PC-9 (cell line): ENCODE data around the gene HSPA9. TPM values are rescaled to one million over a fixed set of nuclear protein-coding genes. Genes with fewer than 3 reads are reported as not detected.
A peak's percentile ranks its signal among the peaks of the same experiment; 100 is the strongest.

Source experiments
- BruUV-seq: library from RNA; stranded (reverse); fragments of 400-500 nt; replicated peaks from 2 replicates; lab custom pipeline; 2021; lab: Mats Ljungman, UMichigan
- CTCF ChIA-PET: fragments of 300-600 bp; sonication (Branson Sonifier 250); formaldehyde crosslinking; loops from one replicate; lab custom pipeline; 2022; ENCODE audit warnings: antibody characterized with exemption; lab: Charles Lee
- POLR2A ChIA-PET: fragments of 300-600 bp; sonication (Branson Sonifier 250); formaldehyde crosslinking; loops from one replicate; lab custom pipeline; 2022; ENCODE audit warnings: antibody characterized with exemption; ENCODE audit not compliant: unreplicated experiment; lab: Charles Lee
- DNase-seq, 2 experiments: peaks; one replicate each; pipeline versions ENCODE4 v3.0.0 to v3.0.0-alpha.2; 2015 to 2022; ENCODE audit warnings: mixed read lengths in 1 of 2
- H2AFZ ChIP-seq: fragments of 200-600 bp; sonication (generic); 2 replicates; pipeline ENCODE4 v1.8.1; 2017; ENCODE audit warnings: antibody characterized with exemption
- H3F3A ChIP-seq: fragments of 200-600 bp; sonication (generic); 2 replicates; pipeline ENCODE4 v1.8.1; 2017; ENCODE audit warnings: antibody characterized with exemption, mild to moderate bottlenecking, low read depth; ENCODE audit not compliant: insufficient read depth
- H3K27ac ChIP-seq: fragments of 200-600 bp; sonication (generic); 2 replicates; pipeline ENCODE4 v1.6.1; 2016; ENCODE audit warnings: mixed run types
- H3K27me3 ChIP-seq: fragments of 200-600 bp; sonication (generic); 2 replicates; pipeline ENCODE4 v1.6.1; 2016; ENCODE audit warnings: low read depth, mixed run types; ENCODE audit not compliant: insufficient read depth
- H3K36me3 ChIP-seq: fragments of 200-600 bp; sonication (generic); 2 replicates; pipeline ENCODE4 v1.6.1; 2016; ENCODE audit warnings: low read depth, mixed run types
- H3K4me1 ChIP-seq: fragments of 200-600 bp; sonication (generic); replicated peaks from 2 replicates; pipeline ENCODE4 v1.6.1; 2016; ENCODE audit warnings: mixed run types; ENCODE audit not compliant: insufficient read depth
- H3K4me2 ChIP-seq: fragments of 200-600 bp; sonication (generic); 2 replicates; pipeline ENCODE4 v1.6.1; 2017; ENCODE audit warnings: mixed run types
- H3K4me3 ChIP-seq: fragments of 200-600 bp; sonication (generic); 2 replicates; pipeline ENCODE4 v1.6.1; 2016; ENCODE audit warnings: mixed run types
- H3K79me2 ChIP-seq: fragments of 200-600 bp; sonication (generic); 2 replicates; pipeline ENCODE4 v1.6.1; 2017; ENCODE audit warnings: low read depth, mixed run types
- H3K9me2 ChIP-seq: fragments of 200-600 bp; sonication (generic); 2 replicates; pipeline ENCODE4 v1.8.1; 2017; ENCODE audit warnings: mild to moderate bottlenecking; ENCODE audit not compliant: insufficient read depth
- H3K9me3 ChIP-seq: fragments of 200-600 bp; sonication (generic); 2 replicates; pipeline ENCODE4 v1.8.1; 2016; ENCODE audit warnings: low read depth; ENCODE audit not compliant: insufficient read depth
- H4K20me1 ChIP-seq: fragments of 200-600 bp; sonication (generic); 2 replicates; pipeline ENCODE4 v1.8.1; 2017; ENCODE audit not compliant: insufficient read depth
- EZH2 ChIP-seq: fragments of 200-600 bp; sonication (generic); IDR thresholded peaks from 2 replicates; pipeline ENCODE4 v1.8.0; 2017; ENCODE audit warnings: antibody characterized with exemption, low read depth
- intact Hi-C: fragments of 100-400 bp; cut with micrococcal nuclease; formaldehyde crosslinking; loops from one replicate; pipeline ENCODE4 v1.10.0; 2022; ENCODE audit not compliant: unreplicated experiment
- total RNA-seq: library from RNA; stranded (reverse); gene quantifications from 2 replicates; pipeline ENCODE4 v1.2.3, GENCODE V29; 2021
- TF ChIP-seq, protein P1 (sequence below): fragments of 200-600 bp; sonication (generic); conservative IDR thresholded peaks from 2 replicates; pipeline ENCODE4 v1.6.1; 2017; ENCODE audit warnings: mixed run types, antibody characterized with exemption, mild to moderate bottlenecking, moderate library complexity

Gene HSPA9
- total RNA-seq, 1 experiment from 2014 or later = 256 TPM

DNA sequence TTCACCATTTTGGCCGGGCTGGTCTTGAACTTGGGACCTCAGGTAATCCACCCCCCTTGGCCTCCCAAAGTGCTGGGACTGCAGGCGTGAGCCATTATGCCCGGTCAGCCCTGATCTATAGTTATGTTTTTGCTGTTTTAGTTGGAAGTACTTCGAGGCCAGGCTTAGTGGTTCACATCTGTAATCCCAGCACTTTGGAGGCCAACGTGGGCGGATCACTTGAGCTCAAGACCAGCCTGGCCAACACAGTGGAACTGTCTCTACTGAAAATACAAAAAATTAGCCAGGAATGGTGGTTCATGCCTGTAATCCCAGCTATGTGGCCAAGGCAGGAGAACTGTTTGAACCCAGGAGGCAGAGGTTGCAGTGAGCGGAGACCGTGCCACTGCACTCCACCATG, 2.0 kb downstream of the HSPA9 start:
- H3K4me2 ChIP-seq = peak overlapping the region; percentile 93
- H3F3A ChIP-seq = peaks cover 35% of the 10 kb centered on the region
- H3K79me2 ChIP-seq = peaks cover 66% of the 10 kb centered on the region
- no peaks in the 10 kb centered on the region for H3K9me2 ChIP-seq
- ChIA-PET CTCF (interaction anchor here (0.6 kb wide), 1 partner anchor 691 kb away, joined by 3 read pairs; no protein-coding TSS in a partner anchor), POLR2A (interaction anchor here (0.5 to 0.6 kb wide), 2 partner anchors 216 to 944 kb away, joined by 3 to 4 read pairs; no protein-coding TSS in a partner anchor)
- no peaks in the 10 kb centered on the region for H3K27me3 ChIP-seq
- no TSS peak for BruUV-seq
- H2AFZ ChIP-seq = no peak overlapping the region
- intact Hi-C loops = loop anchor here (10.0 kb wide), 1 partner anchor 182 kb away; the partner anchor contains the start of gene CTNNA1
- peaks cover 37% of the 10 kb centered on the region for H3K36me3 ChIP-seq
- peak overlapping the region; percentile 99; the same call in 1 of the 2 replicates for H3K27ac ChIP-seq
- peaks cover 42% of the 10 kb centered on the region for H4K20me1 ChIP-seq
- no peak for DNase-seq
- H3K4me3 ChIP-seq = peak overlapping the region; percentile 99; the same call in 1 of the 2 replicates
- TF ChIP-seq, protein P1, sequence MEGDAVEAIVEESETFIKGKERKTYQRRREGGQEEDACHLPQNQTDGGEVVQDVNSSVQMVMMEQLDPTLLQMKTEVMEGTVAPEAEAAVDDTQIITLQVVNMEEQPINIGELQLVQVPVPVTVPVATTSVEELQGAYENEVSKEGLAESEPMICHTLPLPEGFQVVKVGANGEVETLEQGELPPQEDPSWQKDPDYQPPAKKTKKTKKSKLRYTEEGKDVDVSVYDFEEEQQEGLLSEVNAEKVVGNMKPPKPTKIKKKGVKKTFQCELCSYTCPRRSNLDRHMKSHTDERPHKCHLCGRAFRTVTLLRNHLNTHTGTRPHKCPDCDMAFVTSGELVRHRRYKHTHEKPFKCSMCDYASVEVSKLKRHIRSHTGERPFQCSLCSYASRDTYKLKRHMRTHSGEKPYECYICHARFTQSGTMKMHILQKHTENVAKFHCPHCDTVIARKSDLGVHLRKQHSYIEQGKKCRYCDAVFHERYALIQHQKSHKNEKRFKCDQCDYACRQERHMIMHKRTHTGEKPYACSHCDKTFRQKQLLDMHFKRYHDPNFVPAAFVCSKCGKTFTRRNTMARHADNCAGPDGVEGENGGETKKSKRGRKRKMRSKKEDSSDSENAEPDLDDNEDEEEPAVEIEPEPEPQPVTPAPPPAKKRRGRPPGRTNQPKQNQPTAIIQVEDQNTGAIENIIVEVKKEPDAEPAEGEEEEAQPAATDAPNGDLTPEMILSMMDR = no peak
- TF ChIP-seq EZH2 = no peak
- no peaks in the 10 kb centered on the region for H3K9me3 ChIP-seq
- H3K4me1 ChIP-seq = peaks cover 24% of the 10 kb centered on the region

DNA sequence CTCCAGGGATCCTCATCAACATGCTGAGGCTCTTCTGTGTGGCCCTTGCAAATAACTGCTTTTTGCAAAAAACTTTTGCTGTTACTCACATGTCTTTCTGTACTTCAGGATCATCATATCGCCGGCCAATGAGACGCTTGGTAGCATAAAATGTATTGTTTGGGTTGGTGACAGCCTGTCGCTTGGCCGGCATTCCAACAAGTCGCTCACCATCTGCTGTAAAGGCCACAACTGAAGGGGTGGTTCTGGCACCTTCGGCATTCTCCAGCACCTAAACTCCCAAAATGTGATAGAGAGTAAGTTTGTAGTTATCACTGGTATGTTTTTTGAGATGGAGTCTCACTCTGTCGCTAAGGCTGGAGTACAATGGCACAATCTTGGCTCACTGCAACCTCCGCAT, 4.3 kb downstream of the HSPA9 start:
- Histone ChIP-seq H3K79me2 (peaks cover 83% of the 10 kb centered on the region), H3K36me3 (peaks cover 54% of the 10 kb centered on the region), H3K4me2 (no peak overlapping the region), H3K9me3 (no peaks in the 10 kb centered on the region), H2AFZ (no peak overlapping the region), H3K9me2 (no peaks in the 10 kb centered on the region), H3K27ac (no peak overlapping the region), H3K4me1 (peaks cover 19% of the 10 kb centered on the region), H3K27me3 (no peaks in the 10 kb centered on the region), H3K4me3 (no peak overlapping the region), H4K20me1 (peaks cover 63% of the 10 kb centered on the region), H3F3A (peaks cover 48% of the 10 kb centered on the region)
- no TSS peak for BruUV-seq
- intact Hi-C loops = loop anchor here (10.0 kb wide), 1 partner anchor 184 kb away; the partner anchor contains the start of gene CTNNA1
- ChIA-PET POLR2A (no interaction called here), CTCF (no interaction called here)
- DNase-seq = no peak
- no peak for TF ChIP-seq EZH2
- TF ChIP-seq, protein P1 = no peak

DNA sequence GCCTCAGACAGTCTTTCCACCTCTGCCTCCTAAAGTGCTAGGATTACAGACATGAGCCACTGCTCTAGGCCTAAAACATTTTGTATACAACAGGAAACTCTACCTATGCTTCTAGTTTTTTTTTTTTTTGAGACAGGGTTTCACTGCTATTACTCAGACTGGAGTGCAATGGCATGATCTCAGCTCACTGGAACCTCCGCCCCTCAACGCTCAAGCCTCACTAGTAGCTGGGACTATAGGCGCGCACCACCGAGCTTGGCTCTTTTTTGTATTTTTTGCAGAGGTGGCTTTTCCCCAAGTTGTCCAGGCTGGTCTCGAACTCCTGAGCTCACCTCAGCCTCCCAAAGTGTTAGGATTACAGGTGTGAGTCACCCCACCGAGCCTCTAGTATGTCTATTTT, 5.4 kb downstream of the HSPA9 start:
- ChIA-PET CTCF (no interaction called here), POLR2A (interaction anchor here (0.7 kb wide), 1 partner anchor 190 kb away, joined by 8 read pairs; no protein-coding TSS in a partner anchor)

More for the DNA sequence above, 5.4 kb downstream of the HSPA9 start:
- BruUV-seq = no TSS peak
- H4K20me1 ChIP-seq = peaks cover 74% of the 10 kb centered on the region
- no peaks in the 10 kb centered on the region for H3K9me3 ChIP-seq
- intact Hi-C loops = loop anchor here (5.0 to 10.0 kb wide), 2 partner anchors 185 to 798 kb away; partner anchors contain the start of gene CTNNA1
- no peak overlapping the region for H3K4me3 ChIP-seq
- peaks cover 64% of the 10 kb centered on the region for H3K36me3 ChIP-seq
- no peak overlapping the region for H2AFZ ChIP-seq
- peaks cover 88% of the 10 kb centered on the region for H3K79me2 ChIP-seq
- TF ChIP-seq EZH2 = no peak
- TF ChIP-seq, protein P1 = no peak
- H3K27me3 ChIP-seq = no peaks in the 10 kb centered on the region
- H3K4me1 ChIP-seq = peaks cover 17% of the 10 kb centered on the region
- no peak overlapping the region for H3K27ac ChIP-seq
- H3F3A ChIP-seq = peaks cover 54% of the 10 kb centered on the region
- H3K4me2 ChIP-seq = no peak overlapping the region
- no peaks in the 10 kb centered on the region for H3K9me2 ChIP-seq
- DNase-seq = no peak
